HG02763 (cell line): ENCODE measurements around the gene ST13.
"Not testable (repeated sequence)": the region's sequence is repeated elsewhere in the genome, so short reads cannot be mapped to it uniquely, and the experiment has no call there.

Source experiments
- ATAC-seq: cut with Tn5 transposase; IDR thresholded peaks from one replicate; pipeline ENCODE4 v1.9.1; 2021; ENCODE audit warnings: mild to moderate bottlenecking, moderate library complexity; ENCODE audit not compliant: unreplicated experiment

Gene ST13

DNA sequence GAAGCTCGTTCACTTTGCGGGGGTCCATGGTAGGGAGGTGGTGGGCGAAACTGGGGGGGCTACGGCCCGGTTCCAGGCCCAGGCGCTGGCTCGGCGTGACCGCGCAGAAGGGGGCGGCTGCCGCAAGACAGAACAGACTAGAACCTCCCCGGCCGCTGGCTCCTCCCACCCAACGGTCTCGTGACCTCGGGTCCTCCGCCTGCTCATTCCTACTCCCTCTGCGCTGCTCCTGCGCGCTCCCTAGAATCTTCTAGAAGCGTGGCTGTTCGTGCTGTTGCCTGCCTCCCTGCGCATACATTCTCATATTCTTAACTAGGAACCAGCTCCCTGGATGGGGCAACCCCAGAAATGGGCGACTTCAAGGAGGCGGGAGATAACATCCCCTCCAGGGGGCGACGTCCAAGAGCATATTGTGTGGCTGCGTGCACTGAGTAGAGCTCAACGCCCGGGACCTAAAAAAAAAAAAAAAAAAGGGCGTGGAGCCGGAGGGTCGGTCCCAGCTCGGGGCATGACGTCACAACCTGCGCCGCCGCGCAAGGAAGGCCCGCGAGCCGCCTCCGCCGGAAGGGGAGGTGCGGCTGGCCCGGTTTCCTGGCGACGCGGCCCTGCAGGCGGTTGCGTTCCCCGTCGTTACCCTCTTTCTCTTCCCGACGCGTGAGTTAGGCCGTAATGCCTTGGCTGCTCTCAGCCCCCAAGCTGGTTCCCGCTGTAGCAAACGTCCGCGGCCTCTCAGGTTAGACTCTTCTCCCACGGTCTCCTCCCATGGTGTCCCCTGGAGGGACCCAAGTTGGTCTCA, at the start of gene ST13, which contains the start of gene XPNPEP3:
ST13 (minus strand) TSS at position 127 of the 796 bp plus-strand sequence; CDS start at position 28, 99 bp downstream.
XPNPEP3 (plus strand) TSS at position 636 of the 796 bp plus-strand sequence; CDS start at position 670, 34 bp downstream.
- peak; percentile 90 for ATAC-seq

- no peak for ATAC-seq
Measured at GRCh38 chr22:40904101-40904500, 47.7 kb upstream of the ST13 start.

DNA sequence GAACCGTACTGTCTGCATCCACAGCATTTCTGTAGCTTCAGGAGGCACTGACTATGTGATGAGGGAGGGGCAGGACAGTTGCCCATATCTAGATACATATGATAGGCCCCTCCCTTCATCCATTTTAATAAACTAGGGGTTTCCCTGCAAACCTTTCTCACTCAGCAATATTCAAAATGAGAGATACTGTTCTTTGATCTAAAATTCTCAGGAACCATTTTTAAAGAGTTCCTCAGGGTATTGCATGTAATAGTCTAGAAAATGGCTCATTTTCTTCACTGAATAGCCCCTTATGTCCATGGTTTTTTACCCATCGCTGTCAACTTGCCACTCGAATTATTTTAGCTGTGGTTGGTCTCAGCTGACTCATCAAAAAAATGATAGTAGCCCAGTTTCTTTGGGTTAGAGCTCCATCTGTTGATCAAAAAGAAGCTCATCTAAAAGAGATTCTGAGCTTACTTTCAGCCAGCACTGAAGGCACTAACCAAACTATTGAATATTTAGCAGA, 42.5 kb upstream of the ST13 start:
- ATAC-seq = no peak

GRCh38 chr22:40894417-40894816, 38.0 kb upstream of the ST13 start:
- ATAC-seq = no peak

DNA sequence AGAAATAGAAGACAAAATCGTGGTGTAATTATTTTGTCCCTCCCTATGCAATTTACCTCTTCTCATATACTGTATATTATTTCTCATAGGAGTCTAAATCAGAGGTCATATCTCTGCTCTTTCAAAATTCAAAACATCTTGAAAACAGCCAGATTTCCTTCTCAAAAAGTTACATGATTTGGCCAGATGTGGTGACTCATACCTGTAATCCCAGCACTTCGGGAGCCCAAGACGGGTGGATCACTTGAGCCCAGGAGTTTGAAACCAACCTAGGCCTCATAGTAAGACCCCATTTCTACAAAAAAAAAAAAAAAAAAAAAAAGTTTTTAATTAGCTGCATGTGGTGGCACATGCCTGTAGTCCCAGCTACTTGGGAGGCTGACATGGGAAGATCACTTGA, 34.4 kb upstream of the ST13 start:
- ATAC-seq = no peak

- no peak for ATAC-seq
Measured at GRCh38 chr22:40889116-40889515, 32.7 kb upstream of the ST13 start.

DNA sequence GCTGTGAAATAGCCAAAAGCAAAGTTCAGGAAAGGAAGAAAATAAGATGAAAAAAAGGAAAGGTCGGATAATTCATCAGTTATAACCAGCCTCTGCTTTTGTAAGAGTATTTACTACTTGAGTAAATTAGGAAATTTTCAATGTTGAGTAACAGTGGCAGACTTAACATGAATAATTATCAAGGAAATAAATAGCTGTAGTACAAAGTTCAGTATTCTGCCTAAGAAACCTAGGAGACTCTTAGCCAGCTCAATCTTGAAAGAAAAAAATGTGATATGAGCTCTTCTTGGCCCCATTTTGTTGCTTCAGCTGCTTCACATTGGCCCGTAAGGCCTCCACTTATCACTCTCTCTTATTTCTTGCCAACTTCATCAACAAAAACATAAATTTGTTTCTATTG, 22.5 kb upstream of the ST13 start:
- ATAC-seq = no peak

GRCh38 chr22:40877488-40877887, 21.0 kb upstream of the ST13 start:
- ATAC-seq = no peak

GRCh38 chr22:40876907-40877306, 20.5 kb upstream of the ST13 start:
- ATAC-seq = no peak

- ATAC-seq = no peak
Measured at GRCh38 chr22:40875111-40875510, 18.7 kb upstream of the ST13 start.

DNA sequence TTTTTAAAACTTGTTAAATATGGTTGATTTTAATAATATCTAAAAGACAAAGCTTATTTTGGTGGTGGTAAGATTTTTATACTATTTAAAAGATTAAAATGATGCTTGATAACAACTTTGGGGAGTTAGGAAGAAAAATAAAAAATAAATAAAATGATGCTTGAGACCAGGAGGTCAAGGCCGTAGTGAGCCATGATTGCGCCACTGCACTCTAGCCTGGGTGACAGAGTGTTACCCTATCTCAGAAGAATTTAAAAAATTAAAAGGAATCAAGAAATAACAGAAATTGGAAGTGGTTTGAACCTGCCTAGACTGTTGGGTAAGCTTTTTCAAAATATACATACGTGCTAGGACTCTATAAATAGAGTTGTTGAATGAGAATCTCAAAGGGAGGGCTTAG, 17.6 kb upstream of the ST13 start:
- ATAC-seq = no peak

GRCh38 chr22:40868379-40868778, 11.9 kb upstream of the ST13 start:
- not testable (repeated sequence) for ATAC-seq

DNA sequence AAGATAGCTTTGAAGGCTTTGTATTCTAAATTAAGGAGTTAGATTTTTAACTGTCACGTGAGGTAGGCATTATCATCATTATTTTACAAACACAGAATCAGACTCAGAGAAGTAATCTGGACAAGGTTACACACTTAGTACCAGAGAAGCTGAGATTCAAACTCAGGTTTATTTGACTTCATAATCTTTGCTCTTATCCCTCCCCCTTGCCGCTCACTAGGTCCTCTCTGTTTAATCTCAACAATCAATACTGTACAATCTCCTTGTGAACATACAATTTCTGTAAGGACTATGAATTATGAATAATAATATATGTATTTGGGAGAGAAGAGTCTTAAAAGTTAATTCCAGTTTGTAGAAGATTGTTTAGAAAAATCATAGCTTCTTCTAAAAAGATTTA, 10.7 kb upstream of the ST13 start:
- no peak for ATAC-seq

- ATAC-seq = no peak
Measured at GRCh38 chr22:40862537-40862936, 6.1 kb upstream of the ST13 start.

- ATAC-seq = no peak
Measured at GRCh38 chr22:40862013-40862412, 5.6 kb upstream of the ST13 start, which contains the start of gene DNAJB7. TSS of gene DNAJB7 (minus strand) at chr22:40862113. CDS start at chr22:40861994, 119 bp downstream.

DNA sequence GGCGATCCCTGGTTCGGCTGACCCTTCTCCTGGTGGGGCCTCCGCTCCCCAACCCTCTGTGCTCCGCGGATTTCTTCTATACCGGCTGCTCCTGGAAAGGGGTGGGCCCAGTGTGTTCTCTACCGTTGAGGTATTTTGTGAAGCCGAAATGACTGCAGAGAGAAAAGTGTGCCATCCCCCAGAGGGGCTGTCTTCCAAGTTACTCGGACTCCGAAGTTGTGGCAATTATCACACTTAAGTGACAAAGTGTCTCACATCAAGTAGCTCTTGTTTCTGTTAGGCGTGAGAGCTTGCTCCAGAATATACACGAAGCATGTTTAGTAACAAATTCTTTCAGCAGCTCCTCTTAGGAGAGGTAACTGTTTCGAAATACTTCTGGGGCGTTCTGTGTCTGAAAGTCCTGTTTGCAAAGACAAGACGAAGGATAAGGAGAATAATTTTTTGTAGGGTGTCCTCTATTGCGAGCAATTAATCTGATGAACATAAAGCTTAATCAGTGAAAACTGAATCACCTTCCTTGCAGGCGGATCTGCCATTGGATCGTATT, 943 bp upstream of the ST13 start:
- no peak for ATAC-seq

DNA sequence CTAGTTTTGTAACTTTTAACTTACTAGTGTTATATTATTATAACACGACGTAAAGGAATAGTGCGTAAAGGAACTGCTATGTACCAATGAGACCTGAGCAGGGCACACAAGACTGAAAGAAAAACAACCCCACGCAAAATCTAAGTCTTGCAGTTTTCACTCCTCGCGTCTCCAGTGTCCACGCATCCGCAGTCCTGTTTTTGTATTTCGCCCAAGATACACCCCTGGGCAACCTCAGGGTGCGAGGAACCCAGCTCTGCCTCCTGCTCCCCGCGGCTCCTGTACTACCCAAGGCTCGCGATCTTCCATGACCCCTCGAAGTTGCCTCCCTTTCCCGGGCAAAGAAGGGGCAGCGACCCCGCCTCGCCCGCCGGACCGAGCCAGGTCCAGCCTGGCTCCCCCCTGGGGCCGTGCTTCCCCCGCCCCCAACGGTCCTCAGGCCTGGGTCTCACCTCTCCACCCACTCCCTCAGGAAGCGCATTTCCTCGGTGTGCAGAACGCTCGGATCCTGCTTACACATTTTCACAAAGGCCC, 393 bp downstream of the ST13 start:
- peak; percentile 21 for ATAC-seq

- ATAC-seq = no peak
Measured at GRCh38 chr22:40855071-40855978, 1.1 kb downstream of the ST13 start.

DNA sequence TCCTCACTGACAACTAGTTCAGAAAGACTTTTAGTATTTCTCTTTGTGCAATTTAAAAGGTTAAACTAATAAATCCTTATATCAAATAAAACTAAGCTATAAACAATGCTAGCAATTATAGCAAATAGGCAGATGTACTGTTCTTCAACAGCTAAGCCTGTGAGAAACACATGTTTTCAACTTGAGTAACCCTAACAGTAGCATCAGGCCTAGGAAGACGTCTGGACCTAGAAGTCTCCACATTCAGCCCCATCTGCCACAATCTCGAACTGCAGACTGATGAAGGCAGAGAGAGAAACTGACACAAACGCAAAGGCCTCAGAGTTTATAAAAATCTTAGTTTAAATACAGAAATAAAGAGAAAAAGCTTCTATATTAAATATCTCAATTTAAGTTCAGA, 2.5 kb downstream of the ST13 start:
- ATAC-seq = no peak

- ATAC-seq = no peak
Measured at GRCh38 chr22:40853333-40853732, 3.1 kb downstream of the ST13 start.

- ATAC-seq = not testable (repeated sequence)
Measured at GRCh38 chr22:40845816-40846215, 10.6 kb downstream of the ST13 start.
